Mesenchymal stem cell (in vitro differentiated cells and primary cell): ENCODE data around the gene IRAK1.

Experiments used
- DNase-seq: peaks from one replicate; pipeline ENCODE4 v3.0.0-alpha.2; 2013
- H2AFZ ChIP-seq: one replicate; pipeline ENCODE4 v1.6.1; 2013; ENCODE audit warnings: low read depth, mild to moderate bottlenecking, control low read depth, inconsistent platforms, low read length, moderate library complexity
- H2AK5ac ChIP-seq: 2 replicates; pipeline ENCODE4 v1.6.1; 2013; ENCODE audit warnings: low read length, moderate library complexity, mild to moderate bottlenecking, inconsistent platforms; ENCODE audit not compliant: severe bottlenecking
- H2BK120ac ChIP-seq: one replicate; pipeline ENCODE4 v1.6.1; 2013; ENCODE audit warnings: low read depth, mild to moderate bottlenecking, inconsistent platforms, low read length, moderate library complexity
- H2BK12ac ChIP-seq, 2 experiments: one replicate each; pipeline ENCODE4 v1.6.1; 2013; ENCODE audit warnings: inconsistent platforms in 2 of 2, low read length in 2 of 2, mild to moderate bottlenecking in 2 of 2, moderate library complexity in 2 of 2, control low read depth in 1 of 2
- H2BK15ac ChIP-seq: one replicate; pipeline ENCODE4 v1.6.1; 2013; ENCODE audit warnings: mild to moderate bottlenecking, low read depth, inconsistent platforms; ENCODE audit not compliant: poor library complexity, severe bottlenecking
- H2BK5ac ChIP-seq: 2 replicates; pipeline ENCODE4 v1.6.1; 2013; ENCODE audit warnings: low read depth, mild to moderate bottlenecking, low read length, control low read depth, inconsistent platforms; ENCODE audit not compliant: poor library complexity, severe bottlenecking
- H3K14ac ChIP-seq, 2 experiments: one replicate each; pipeline ENCODE4 v1.6.1; 2013; ENCODE audit warnings: inconsistent platforms in 2 of 2, low read length in 2 of 2, control low read depth in 1 of 2, mild to moderate bottlenecking in 1 of 2, moderate library complexity in 1 of 2
- H3K18ac ChIP-seq, 2 experiments: one replicate each; pipeline ENCODE4 v1.6.1; 2013; ENCODE audit warnings: inconsistent platforms in 2 of 2, low read length in 2 of 2, control low read depth in 1 of 2, low read depth in 1 of 2, mild to moderate bottlenecking in 1 of 2
- H3K23ac ChIP-seq, 2 experiments: one replicate each; pipeline ENCODE4 v1.6.1; 2013; ENCODE audit warnings: inconsistent platforms in 2 of 2, low read length in 2 of 2, mild to moderate bottlenecking in 2 of 2, moderate library complexity in 2 of 2, control low read depth in 1 of 2
- H3K27ac ChIP-seq: 2 replicates; pipeline ENCODE4 v1.5.1; 2013; ENCODE audit warnings: mild to moderate bottlenecking, moderate library complexity, low read length, control low read depth, inconsistent platforms; ENCODE audit not compliant: poor library complexity, severe bottlenecking
- H3K27me3 ChIP-seq, 2 experiments: 2 replicates each; pipeline versions ENCODE4 v1.6.1 to v1.7.0; 2013; ENCODE audit warnings: low read length in 2 of 2, mild to moderate bottlenecking in 2 of 2, moderate library complexity in 2 of 2, control low read depth in 1 of 2, inconsistent platforms in 1 of 2; ENCODE audit not compliant: control insufficient read depth in 1 of 2, insufficient read depth in 1 of 2
- H3K36me3 ChIP-seq, 2 experiments: 2 replicates each; pipeline versions ENCODE4 v1.6.1 to v1.7.0; 2013; ENCODE audit warnings: low read length in 2 of 2, control low read depth in 1 of 2, inconsistent platforms in 1 of 2, low read depth in 1 of 2, mild to moderate bottlenecking in 1 of 2; ENCODE audit not compliant: insufficient read depth in 2 of 2, control insufficient read depth in 1 of 2
- H3K4ac ChIP-seq, 2 experiments: one replicate each; pipeline ENCODE4 v1.6.1; 2013; ENCODE audit warnings: inconsistent platforms in 2 of 2, low read length in 2 of 2, mild to moderate bottlenecking in 2 of 2, moderate library complexity in 2 of 2, control low read depth in 1 of 2, low read depth in 1 of 2
- H3K4me1 ChIP-seq: 2 replicates; pipeline ENCODE4 v1.6.1; 2013; ENCODE audit warnings: low read depth, low read length, control low read depth; ENCODE audit not compliant: control insufficient read depth, insufficient read depth
- H3K4me2 ChIP-seq: 2 replicates; pipeline ENCODE4 v1.6.1; 2013; ENCODE audit warnings: low read length, mild to moderate bottlenecking, inconsistent platforms; ENCODE audit not compliant: poor library complexity, severe bottlenecking
- H3K4me3 ChIP-seq, 2 experiments: 2 replicates each; pipeline versions ENCODE4 v1.5.1 to v1.7.0; 2013; ENCODE audit warnings: low read length in 2 of 2, mild to moderate bottlenecking in 2 of 2, control low read depth in 1 of 2, low read depth in 1 of 2; ENCODE audit not compliant: insufficient read depth in 1 of 2
- H3K79me1 ChIP-seq: replicated peaks from 2 replicates; pipeline ENCODE4 v1.6.1; 2013; ENCODE audit warnings: mild to moderate bottlenecking, control low read depth, low read length, inconsistent platforms; ENCODE audit not compliant: poor library complexity, severe bottlenecking
- H3K9ac ChIP-seq: 2 replicates; pipeline ENCODE4 v1.7.0; 2013; ENCODE audit warnings: mild to moderate bottlenecking, low read length, moderate library complexity
- H3K9me3 ChIP-seq: 2 replicates; pipeline ENCODE4 v1.7.0; 2013; ENCODE audit warnings: mild to moderate bottlenecking, low read length; ENCODE audit not compliant: control insufficient read depth
- H4K8ac ChIP-seq: one replicate; pipeline ENCODE4 v1.6.1; 2013; ENCODE audit warnings: inconsistent platforms, mild to moderate bottlenecking, low read length, moderate library complexity
- H4K91ac ChIP-seq: one replicate; pipeline ENCODE4 v1.6.1; 2013; ENCODE audit warnings: mild to moderate bottlenecking, low read length, inconsistent platforms
- WGBS: methylation state at CpG from one replicate; pipeline ENCODE4 v1.1.7; 2013; ENCODE audit warnings: mixed read lengths; 5-methylcytosine and 5-hydroxymethylcytosine counted together

IRAK1 gene

DNA sequence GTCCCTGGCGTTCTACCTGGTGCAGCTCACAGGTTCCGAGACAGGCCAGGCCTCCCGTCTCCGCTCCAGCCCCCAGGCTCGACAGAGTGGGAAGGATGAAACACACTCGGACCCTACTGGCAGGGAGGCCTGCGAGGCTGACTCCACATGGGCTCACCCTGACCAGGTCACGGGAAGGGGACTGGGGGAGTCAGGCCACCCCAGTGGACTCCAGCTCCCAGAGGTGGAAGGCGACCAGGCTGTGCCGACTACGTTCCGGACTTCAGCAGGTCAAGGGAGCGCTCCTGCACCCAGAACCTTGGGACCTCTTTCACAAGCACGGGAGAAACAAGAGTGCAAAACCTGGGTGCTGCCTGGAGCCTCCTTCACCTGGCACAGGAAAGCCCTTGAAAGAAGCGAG, 4.6 kb upstream of the IRAK1 start:
- Histone ChIP-seq H3K27ac (no peak overlapping the region), H3K9ac (no peak overlapping the region), H4K91ac (no peak overlapping the region), H3K18ac (no peak overlapping the region), H2BK12ac (no peak overlapping the region), H3K4me3 (no peak overlapping the region), H3K4me1 (peaks cover 25% of the 10 kb centered on the region), H3K14ac (no peak overlapping the region), H3K9me3 (no peaks in the 10 kb centered on the region), H3K23ac (no peak overlapping the region), H3K27me3 (peaks cover 0 to 32% of the 10 kb centered on the region in 2 experiments), H3K79me1 (peaks cover 17% of the 10 kb centered on the region), H2BK5ac (no peak overlapping the region), H2BK15ac (no peak overlapping the region), H2AFZ (no peak overlapping the region), H3K4me2 (no peak overlapping the region), H2BK120ac (no peak overlapping the region), H3K36me3 (peaks cover 25 to 34% of the 10 kb centered on the region in 2 experiments), H2AK5ac (no peak overlapping the region), H4K8ac (no peak overlapping the region), H3K4ac (no peak overlapping the region)
- no peak for DNase-seq
- WGBS: 94% methylated on average over 14 of the region's 15 CpGs

DNA sequence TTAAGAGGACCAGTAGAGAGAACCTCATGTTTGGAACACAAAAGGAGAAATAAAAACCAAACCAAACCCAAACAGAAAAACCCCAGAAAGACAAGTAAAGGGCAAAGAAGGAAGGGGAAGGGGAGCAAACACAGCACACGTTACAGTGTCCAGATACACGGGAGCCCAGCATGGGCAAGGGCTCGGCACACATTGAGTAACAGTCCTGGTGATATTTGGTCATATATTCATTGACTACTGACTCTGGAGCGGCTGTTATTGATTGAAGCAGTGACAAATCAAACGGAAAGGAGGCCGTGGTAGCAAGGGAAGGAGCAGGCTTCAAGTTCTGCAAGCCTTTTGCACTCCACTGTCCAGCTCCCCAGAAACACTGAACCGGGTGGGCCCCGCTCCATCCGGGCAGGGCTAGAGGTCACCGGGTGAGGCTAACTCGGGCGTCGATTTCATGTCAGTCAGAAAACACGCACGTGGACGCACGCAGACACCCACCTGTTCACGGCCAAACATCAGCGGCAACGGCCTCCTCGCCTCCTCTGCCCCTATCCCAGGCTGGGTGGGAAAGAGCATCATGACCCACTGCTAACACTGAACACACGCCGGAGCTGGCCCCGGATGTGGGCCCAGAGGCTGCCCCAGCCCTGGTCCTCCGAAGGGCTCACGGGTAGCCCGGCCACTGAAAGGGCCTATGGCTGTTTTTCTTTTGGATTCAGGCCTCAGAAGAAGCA, 3.7 kb upstream of the IRAK1 start:
- H3K9me3 ChIP-seq: no peaks in the 10 kb centered on the region
- H3K27me3 ChIP-seq: peaks cover 0 to 26% of the 10 kb centered on the region in 2 experiments
- no peak overlapping the region for H3K4me2 ChIP-seq
- no peak overlapping the region for H2BK15ac ChIP-seq
- H4K8ac ChIP-seq: no peak overlapping the region
- peaks cover 19 to 29% of the 10 kb centered on the region in 2 experiments for H3K36me3 ChIP-seq
- peak overlapping the region in 1 of 2 experiments; percentile 32 for H3K14ac ChIP-seq
- H3K9ac ChIP-seq: no peak overlapping the region
- peaks cover 28% of the 10 kb centered on the region for H3K4me1 ChIP-seq
- no peak overlapping the region for H3K4me3 ChIP-seq
- H3K27ac ChIP-seq: no peak overlapping the region
- 90% methylated on average over 27 of the region's 27 CpGs for WGBS
- H2AK5ac ChIP-seq: no peak overlapping the region
- H3K18ac ChIP-seq: no peak overlapping the region
- no peak overlapping the region for H3K4ac ChIP-seq
- H4K91ac ChIP-seq: no peak overlapping the region
- no peak overlapping the region for H2BK12ac ChIP-seq
- H2BK120ac ChIP-seq: no peak overlapping the region
- no peak overlapping the region for H2BK5ac ChIP-seq
- H3K79me1 ChIP-seq: peaks cover 15% of the 10 kb centered on the region
- no peak overlapping the region for H3K23ac ChIP-seq
- no peak overlapping the region for H2AFZ ChIP-seq
- DNase-seq: no peak

DNA sequence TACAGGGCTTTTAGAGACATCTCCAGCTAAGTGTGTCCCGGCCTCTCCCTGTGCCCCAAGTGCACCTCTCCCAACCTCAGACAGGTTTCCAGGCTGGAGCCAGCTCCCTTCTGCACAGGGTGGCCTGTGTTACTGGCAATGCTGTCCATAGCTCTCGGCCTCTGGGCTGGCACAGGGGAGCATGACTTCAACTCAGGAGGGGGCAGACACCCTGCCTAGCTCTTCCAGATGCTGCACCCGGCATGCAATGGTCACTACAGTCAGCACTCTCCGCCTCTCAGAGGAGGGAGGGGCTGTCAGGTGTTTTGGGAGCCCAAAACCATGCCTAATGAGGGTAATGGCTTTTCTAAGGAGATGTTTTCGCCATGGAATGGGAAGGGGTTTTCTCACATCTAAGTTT, 2.4 kb upstream of the IRAK1 start:
- WGBS: 83% methylated on average over 5 of the region's 5 CpGs
- Histone ChIP-seq H2BK12ac (no peak overlapping the region), H4K91ac (no peak overlapping the region), H3K4me1 (peaks cover 33% of the 10 kb centered on the region), H3K23ac (no peak overlapping the region), H4K8ac (no peak overlapping the region), H2BK5ac (no peak overlapping the region), H2BK120ac (no peak overlapping the region), H3K4me2 (no peak overlapping the region), H3K79me1 (peaks cover 15% of the 10 kb centered on the region), H3K18ac (peak overlapping the region; percentile 34 to 43), H2BK15ac (no peak overlapping the region), H3K27ac (no peak overlapping the region), H3K9ac (no peak overlapping the region), H3K4me3 (no peak overlapping the region), H2AK5ac (no peak overlapping the region), H3K36me3 (peaks cover 16 to 31% of the 10 kb centered on the region in 2 experiments), H3K27me3 (peaks cover 0 to 24% of the 10 kb centered on the region in 2 experiments), H3K14ac (peak overlapping the region in 1 of 2 experiments; percentile 20), H3K9me3 (no peaks in the 10 kb centered on the region), H3K4ac (no peak overlapping the region), H2AFZ (no peak overlapping the region)
- no peak for DNase-seq

DNA sequence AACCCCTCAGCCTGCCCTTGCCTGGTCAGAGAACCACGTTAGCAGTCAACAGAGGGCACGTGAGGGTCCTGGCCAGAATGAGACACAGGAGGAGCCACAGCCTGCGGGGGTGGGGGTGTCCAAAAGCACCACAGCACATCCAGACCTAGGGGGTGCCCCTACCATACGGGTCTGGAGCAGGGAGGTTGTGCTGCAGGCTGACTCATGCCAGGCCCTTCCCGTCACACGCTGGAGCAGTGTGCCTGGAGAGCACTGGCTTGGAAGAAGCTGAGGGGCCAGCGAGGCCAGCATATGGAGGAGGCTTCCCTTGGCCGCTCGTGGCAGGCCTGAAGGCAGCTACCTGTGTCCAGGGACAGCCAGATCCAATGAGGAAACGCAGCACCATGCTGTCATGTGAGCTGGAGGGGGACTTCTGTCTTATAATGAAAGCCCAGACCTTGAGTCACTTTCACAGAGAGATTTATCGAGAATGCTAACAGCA, 1.5 kb upstream of the IRAK1 start:
- Histone ChIP-seq H3K23ac (no peak overlapping the region), H2BK120ac (no peak overlapping the region), H2BK15ac (no peak overlapping the region), H2BK5ac (no peak overlapping the region), H2AFZ (no peak overlapping the region), H3K9me3 (no peaks in the 10 kb centered on the region), H4K91ac (peak overlapping the region; percentile 27), H4K8ac (peak overlapping the region; percentile 54), H2BK12ac (peak overlapping the region in 1 of 2 experiments; percentile 1), H3K79me1 (peaks cover 13% of the 10 kb centered on the region), H3K18ac (peak overlapping the region; percentile 33 to 71), H2AK5ac (no peak overlapping the region), H3K36me3 (peaks cover 20 to 32% of the 10 kb centered on the region in 2 experiments), H3K27ac (peak overlapping the region; percentile 88), H3K4me3 (no peak overlapping the region), H3K4me1 (peaks cover 33% of the 10 kb centered on the region), H3K27me3 (peaks cover 0 to 21% of the 10 kb centered on the region in 2 experiments), H3K4ac (peak overlapping the region in 1 of 2 experiments; percentile 64), H3K9ac (peak overlapping the region; percentile 88), H3K4me2 (no peak overlapping the region), H3K14ac (no peak overlapping the region)
- 49% methylated on average over 11 of the region's 11 CpGs for WGBS
- DNase-seq: peak; percentile 83
